Retinal pigment epithelial cell (primary cell): Measurements from ENCODE around the gene EIF4E3.

Source experiments
- DNase-seq: peaks from one replicate; pipeline ENCODE4 v3.0.0-alpha.2; 2010; ENCODE audit warnings: low read depth
- H3K4me3 ChIP-seq: 2 replicates; pipeline ENCODE4 v1.5.1; 2011; ENCODE audit warnings: mild to moderate bottlenecking, low read length, control low read depth, moderate library complexity
- CTCF ChIP-seq: conservative IDR thresholded peaks from 2 replicates; pipeline ENCODE4 v1.5.1; 2011; ENCODE audit warnings: low read depth, low read length, control low read depth, inconsistent platforms

EIF4E3 gene

GRCh38 chr3:71734881-71735280 is 9.7 kb upstream of the EIF4E3 start:
- TF ChIP-seq CTCF: no peak
- H3K4me3 ChIP-seq: no peak overlapping the region
- no peak for DNase-seq

DNA sequence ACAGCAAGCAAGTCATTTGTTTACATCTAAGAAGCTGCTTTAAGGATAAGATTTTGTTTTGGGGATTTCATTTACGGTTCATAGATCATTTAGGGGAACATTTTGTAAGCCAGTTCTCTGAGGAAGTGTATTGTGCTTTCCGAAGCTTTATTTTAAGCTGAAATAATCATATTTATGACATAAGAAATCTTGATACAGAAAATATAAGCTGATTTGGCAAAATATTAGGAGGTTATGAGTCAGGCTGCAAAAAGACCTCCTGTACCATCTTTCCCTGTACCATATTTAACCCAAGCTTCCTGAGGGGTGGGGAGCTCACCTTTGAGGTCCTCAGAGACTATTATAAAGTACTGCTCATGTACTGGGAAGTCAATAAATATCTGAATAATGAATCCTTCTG is 8.1 kb upstream of the EIF4E3 start:
- no peak for TF ChIP-seq CTCF
- DNase-seq: no peak
- H3K4me3 ChIP-seq: no peak overlapping the region

DNA sequence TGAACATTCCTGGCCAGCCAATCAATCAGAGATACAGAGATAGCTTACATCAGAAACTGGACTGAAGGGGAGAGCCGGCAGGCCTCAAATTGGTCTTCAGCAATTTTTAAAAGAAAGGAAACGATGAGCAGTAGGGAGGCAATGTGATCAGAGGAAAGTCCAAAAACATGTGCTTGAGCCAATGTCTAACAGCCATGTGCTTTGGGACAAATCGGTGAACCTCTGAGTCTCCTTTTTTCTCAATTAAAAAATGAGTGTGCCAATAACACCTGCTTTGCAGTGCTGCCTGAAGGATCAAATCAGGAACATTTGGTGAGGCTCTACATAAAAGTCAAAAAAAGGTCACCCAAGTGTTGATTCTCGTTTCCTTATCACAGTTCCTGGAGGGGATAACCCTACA is 7.4 kb upstream of the EIF4E3 start:
- TF ChIP-seq CTCF: no peak
- no peak for DNase-seq
- no peak overlapping the region for H3K4me3 ChIP-seq

GRCh38 chr3:71728632-71729342 is 3.6 kb upstream of the EIF4E3 start:
- no peak overlapping the region for H3K4me3 ChIP-seq
- DNase-seq: no peak
- TF ChIP-seq CTCF: no peak

DNA sequence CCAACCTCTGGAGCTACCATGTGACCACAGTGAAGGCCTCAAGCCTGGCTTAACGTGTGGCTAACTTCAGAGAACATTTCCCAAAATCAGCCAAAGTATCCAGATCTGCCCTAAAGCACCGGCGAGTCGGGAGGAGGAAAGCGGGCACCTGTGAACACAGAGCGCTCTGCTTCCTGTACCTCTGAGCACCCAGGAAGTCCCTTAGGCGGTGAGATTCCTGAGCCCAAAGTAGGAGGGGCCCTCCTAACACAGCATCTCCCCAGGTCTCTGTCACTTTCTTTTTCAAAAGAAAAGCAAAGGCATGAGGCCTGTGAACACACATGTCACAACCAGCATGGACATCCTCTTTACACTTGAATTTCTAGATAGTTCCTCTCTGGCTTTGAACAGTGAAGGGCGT is 944 bp upstream of the EIF4E3 start:
- no peak for DNase-seq
- no peak overlapping the region for H3K4me3 ChIP-seq
- TF ChIP-seq CTCF: no peak

GRCh38 chr3:71724584-71725270 is 475 bp downstream of the EIF4E3 start:
- no peak for DNase-seq
- peak; percentile 3 for TF ChIP-seq CTCF

GRCh38 chr3:71724171-71724453 is 1.1 kb downstream of the EIF4E3 start:
- peak overlapping the region; percentile 72 for H3K4me3 ChIP-seq
- TF ChIP-seq CTCF: no peak
- no peak for DNase-seq

More at GRCh38 chr3:71724584-71725270, 475 bp downstream of the EIF4E3 start:
- peak overlapping the region; percentile 72 for H3K4me3 ChIP-seq
